ENCODE data around the gene LDLRAD3.

LDLRAD3 gene

DNA sequence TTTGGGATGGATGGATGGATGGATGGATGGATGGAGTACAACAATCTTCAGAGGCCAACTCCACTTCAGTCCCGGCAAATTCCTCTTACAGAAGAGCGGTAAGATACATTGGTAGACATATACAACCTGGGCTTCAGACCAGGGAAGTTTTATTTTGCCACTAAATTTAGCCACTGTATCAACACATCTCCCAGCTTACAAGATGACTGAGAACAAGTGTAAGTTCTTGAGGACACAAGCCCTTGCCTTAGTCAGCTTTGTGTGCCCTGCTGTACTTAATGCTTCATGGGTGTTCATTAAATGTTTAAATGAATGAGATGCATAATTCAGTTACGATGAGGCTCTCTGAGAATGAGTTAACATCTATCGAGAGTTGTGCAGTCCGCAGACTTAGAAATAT is 217.7 kb downstream of the LDLRAD3 start:
- TF ChIP-seq CTCF (IDR thresholded peaks at IDR 0.05; ENCODE audit: low read depth, low read length) = no peak
- no peak overlapping the region for H3K27ac ChIP-seq

DNA sequence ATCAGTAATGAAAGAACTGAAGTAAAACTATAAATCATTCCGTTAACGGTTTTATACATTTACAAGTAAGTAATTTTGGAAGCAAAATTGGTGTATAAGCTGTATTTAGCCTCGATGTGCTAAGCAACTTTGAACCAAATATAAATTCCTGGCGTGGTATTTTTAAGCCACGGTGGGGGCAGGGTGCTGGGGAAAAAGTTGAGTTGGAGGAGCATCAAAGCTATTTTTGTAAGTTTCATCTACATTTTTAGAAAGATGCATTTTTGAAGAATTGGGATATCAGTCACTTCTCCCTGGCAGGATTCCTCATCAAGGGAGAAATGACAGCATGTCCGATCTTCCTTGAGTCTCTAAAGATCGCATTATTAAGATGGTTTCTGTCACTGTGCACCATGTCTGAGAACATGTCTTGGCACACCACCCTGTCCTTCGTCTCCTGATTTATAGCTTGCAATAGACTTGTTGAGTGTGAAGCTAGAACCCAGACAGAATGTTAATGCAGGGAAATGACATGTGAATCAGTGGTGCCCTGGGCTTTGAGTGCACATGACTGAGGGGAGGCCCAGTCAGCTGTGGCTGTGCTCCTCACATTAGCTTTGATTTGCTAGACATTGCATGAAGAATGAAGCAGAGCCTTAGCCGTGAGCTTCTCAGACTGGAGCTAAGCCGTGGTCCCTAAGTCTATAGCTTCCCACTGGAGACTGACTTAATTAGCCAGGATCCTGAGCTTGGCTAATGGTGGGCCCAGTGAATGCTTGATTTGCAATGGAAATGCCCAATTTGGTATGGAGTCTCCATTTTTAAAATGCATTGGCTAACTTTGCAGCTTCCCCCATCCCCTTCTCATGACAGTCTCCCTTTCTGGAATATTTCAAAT is 218.4 kb downstream of the LDLRAD3 start:
- Histone ChIP-seq H3K4me3 (ENCODE audit: low read depth, low read length) (no peak overlapping the region), H3K9me3 (ENCODE audit: severe bottlenecking) (no peaks in the 10 kb centered on the region), H3K27ac (no peak overlapping the region), H3K36me3 (no peaks in the 10 kb centered on the region), H3K27me3 (ENCODE audit: insufficient read depth, low read depth, severe bottlenecking) (no peaks in the 10 kb centered on the region)
- DNase-seq = no peak
- TF ChIP-seq CTCF (IDR thresholded peaks at IDR 0.05; ENCODE audit: low read depth, low read length) = no peak

More for the DNA sequence above, 217.7 kb downstream of the LDLRAD3 start:
- DNase-seq = no peak
- Histone ChIP-seq H3K4me3 (ENCODE audit: low read depth, low read length) (no peak overlapping the region), H3K27me3 (ENCODE audit: insufficient read depth, low read depth, severe bottlenecking) (no peaks in the 10 kb centered on the region), H3K36me3 (no peaks in the 10 kb centered on the region), H3K9me3 (ENCODE audit: severe bottlenecking) (no peaks in the 10 kb centered on the region)

DNA sequence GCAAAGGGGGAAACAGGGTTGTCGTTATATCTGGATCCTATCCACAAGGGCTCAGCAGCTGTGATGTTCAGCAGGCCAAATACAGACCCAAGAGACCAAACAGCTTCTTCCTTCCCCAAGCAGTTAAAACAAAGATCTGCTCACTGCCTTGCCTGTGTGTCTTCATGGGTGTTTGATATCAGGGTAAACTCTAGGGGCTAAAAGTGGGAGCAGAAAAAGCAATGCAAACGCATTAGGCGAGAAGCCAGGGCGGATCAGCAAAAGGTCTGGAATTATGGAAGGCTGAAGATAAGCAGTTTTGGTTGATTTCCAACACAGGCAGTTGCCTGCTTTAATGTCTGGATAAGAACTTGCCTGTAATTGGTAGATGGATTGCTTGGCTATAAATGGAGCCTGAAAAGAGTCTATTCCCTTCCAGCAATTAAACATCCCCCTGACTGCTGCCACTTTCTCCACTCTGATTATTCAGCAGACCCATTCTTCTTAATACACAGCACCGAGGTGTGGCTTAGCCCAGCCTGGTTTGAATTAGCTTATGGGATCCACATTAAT is 219.1 kb downstream of the LDLRAD3 start:
- no peaks in the 10 kb centered on the region for H3K36me3 ChIP-seq
- DNase-seq = no peak
- no peaks in the 10 kb centered on the region for H3K27me3 ChIP-seq (ENCODE audit: insufficient read depth, low read depth, severe bottlenecking)
- no peak for TF ChIP-seq CTCF (IDR thresholded peaks at IDR 0.05; ENCODE audit: low read depth, low read length)
- H3K4me3 ChIP-seq (ENCODE audit: low read depth, low read length) = no peak overlapping the region
- H3K27ac ChIP-seq = no peak overlapping the region
- H3K9me3 ChIP-seq (ENCODE audit: severe bottlenecking) = no peaks in the 10 kb centered on the region

- DNase-seq = no peak
- Histone ChIP-seq H3K36me3 (no peaks in the 10 kb centered on the region), H3K27ac (no peak overlapping the region)
These were observed 220.8 kb downstream of the LDLRAD3 start for GRCh38 chr11:36164506-36165250.

More at GRCh38 chr11:36164506-36165250, 220.8 kb downstream of the LDLRAD3 start:
- Histone ChIP-seq H3K4me3 (ENCODE audit: low read depth, low read length) (no peak overlapping the region), H3K27me3 (ENCODE audit: insufficient read depth, low read depth, severe bottlenecking) (no peaks in the 10 kb centered on the region), H3K9me3 (ENCODE audit: severe bottlenecking) (no peaks in the 10 kb centered on the region)
- no peak for TF ChIP-seq CTCF (IDR thresholded peaks at IDR 0.05; ENCODE audit: low read depth, low read length)

All from WERI-Rb-1 (cell line).